ENCODE data around the gene NEURL1B.
"Not testable (repeated sequence)": the region's sequence is repeated elsewhere in the genome, so short reads cannot be mapped to it uniquely, and the experiment has no call there.

NEURL1B gene

GRCh38 chr5:172678362-172678874 lies 37.4 kb downstream of the NEURL1B start:
- DNase-seq (ENCODE audit: low spot score), result not testable (repeated sequence)

- peak; percentile 83 for DNase-seq (ENCODE audit: low spot score)
Observed at GRCh38 chr5:172678902-172679301, 37.8 kb downstream of the NEURL1B start.

DNA sequence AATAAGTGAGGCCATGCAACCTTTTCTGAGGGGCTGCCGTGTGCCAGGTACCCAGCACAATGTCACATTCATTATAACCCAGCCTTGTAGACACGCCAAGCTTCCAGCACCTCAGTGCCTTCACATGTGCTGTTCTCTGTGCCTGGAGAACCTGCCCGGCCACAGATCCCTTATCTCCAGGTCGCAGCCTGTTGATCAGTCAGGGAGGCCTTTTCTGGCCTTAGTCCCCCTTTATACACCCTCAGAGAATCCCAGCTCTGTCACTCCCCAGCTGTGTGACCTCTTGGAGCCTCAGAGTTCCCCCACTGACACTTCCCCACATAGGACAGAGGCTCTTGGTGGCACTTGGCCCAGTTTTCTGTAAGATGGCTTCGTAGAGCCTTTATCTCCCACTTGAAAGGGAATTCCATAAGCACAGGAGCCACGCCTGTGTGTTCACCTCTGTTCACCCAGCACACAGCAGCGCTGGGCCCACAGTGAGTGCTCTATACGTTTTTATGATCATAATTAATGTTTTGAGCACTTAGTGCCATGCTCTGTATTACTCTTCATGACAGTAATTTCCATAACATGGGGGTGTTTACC lies 38.7 kb downstream of the NEURL1B start:
- DNase-seq (ENCODE audit: low spot score), result no peak

DNA sequence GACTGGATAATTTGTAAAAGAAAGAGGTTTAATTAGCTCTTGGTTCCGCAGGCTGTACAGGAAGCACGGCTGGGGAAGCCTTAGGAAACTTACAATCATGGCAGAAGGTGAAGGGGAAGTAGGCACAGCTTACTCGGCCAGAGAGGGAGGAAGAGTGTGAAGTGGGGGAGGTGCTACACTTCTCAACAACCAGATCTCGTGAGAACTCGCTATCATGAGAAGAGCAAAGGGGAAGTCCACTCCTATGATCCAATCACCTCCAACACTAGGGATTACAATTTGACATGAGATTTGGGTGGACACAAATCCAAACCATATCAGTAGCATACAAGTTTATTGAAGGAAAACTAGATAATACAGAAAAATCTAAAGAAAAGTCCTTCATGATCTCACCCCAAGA lies 39.9 kb downstream of the NEURL1B start:
- DNase-seq (ENCODE audit: low spot score), result no peak

DNA sequence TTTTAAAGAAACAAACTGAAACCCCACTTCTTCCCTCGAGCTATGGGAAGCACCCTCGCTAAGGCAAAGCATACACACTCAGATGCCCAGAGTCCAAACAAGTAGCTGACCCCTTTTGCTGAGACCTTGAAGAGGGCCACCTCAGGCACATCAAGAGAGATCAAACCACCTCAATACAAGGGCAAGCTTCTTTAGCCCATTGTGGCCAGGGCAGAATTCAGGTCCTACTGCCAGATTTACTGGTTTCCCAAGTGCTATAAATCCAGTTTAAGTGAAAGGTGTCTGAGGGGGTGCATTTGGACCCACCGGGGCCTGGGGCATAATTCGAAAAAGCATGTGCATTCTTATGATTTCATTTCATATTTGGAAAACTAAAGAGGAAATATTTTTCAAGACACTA lies 40.4 kb downstream of the NEURL1B start:
- DNase-seq (ENCODE audit: low spot score), result no peak

DNA sequence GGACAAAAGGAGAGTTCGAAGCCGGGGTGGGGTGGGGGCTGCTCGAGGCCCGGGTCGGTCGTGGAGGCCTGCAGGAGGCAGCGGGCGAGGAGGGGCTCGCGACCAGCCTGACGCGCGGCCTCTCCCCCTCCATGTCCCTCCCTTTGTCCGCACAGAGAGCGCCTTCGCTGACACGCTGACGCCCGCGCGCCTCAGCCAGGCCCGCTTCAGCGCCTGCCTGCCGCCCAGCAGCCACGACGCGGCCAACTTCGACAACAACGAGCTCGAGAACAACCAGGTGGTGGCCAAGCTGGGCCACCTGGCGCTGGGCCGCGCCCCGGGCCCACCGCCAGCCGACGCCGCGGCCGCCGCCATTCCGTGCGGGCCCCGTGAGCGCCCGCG lies 42.2 kb downstream of the NEURL1B start:
- DNase-seq (ENCODE audit: low spot score), result no peak

- DNase-seq (ENCODE audit: low spot score), result no peak
Observed at GRCh38 chr5:172683645-172684471, 42.8 kb downstream of the NEURL1B start.

- no peak for DNase-seq (ENCODE audit: low spot score)
Observed at GRCh38 chr5:172685091-172685490, 44.0 kb downstream of the NEURL1B start.

DNA sequence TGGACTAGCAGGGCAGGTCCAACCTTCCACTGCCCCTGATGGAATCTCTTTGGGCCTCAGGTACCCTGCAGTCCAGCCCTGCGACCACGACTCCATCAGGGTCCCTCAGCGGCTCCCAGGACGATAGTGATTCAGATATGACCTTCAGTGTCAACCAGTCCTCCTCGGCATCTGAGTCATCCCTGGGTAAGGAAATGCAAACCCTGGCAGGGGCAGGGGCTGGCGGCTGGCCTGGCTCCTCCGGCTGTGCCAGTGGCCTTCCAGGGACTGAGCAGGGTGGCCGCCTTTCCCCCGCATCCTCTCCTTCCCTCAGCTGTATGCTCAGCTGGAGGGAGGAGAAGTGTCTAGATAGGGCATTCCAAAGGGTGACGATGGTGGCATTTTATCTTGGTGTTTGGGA lies 45.0 kb downstream of the NEURL1B start:
- DNase-seq (ENCODE audit: low spot score), result no peak

DNA sequence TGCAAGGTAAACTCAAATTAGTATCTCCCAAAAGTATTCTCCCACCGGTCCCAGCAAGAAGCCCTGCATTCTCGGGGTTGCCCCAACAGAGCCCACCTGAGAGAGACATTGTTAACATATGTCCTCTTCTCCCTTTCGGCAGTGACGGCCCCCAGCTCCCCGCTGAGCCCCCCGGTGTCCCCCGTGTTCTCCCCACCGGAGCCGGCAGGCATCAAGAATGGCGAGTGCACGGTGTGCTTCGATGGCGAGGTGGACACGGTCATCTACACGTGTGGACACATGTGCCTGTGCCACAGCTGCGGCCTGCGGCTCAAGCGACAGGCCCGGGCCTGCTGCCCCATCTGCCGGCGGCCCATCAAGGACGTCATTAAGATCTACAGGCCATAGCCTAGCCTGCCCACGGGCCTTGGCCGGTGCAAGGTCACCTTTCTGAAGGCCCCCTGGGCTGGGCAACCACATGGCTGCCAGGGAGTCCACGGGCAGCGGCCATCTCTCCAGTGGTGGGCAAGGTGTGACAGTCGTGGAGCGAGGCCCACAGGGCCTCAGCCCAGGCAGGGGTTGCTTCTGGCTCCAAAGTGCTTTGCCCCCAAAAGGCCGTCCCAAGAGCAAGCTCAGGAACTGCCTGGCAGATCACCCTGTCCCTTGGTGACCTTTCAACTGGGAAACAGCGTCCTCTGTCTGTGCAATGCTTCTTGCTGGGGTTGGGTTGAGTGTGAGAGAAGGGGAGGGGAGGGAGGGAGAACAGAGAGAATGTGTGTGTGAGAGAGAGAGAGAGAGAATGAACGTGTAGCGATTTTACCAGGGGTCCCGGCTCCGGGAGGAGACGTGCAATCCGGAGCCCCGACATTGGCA lies 45.7 kb downstream of the NEURL1B start:
- no peak for DNase-seq (ENCODE audit: low spot score)

- no peak for DNase-seq (ENCODE audit: low spot score)
Observed at GRCh38 chr5:172687940-172688339, 46.9 kb downstream of the NEURL1B start.

GRCh38 chr5:172688349-172689217 lies 47.5 kb downstream of the NEURL1B start:
- no peak for DNase-seq (ENCODE audit: low spot score)

GRCh38 chr5:172689218-172689572 lies 48.1 kb downstream of the NEURL1B start:
- DNase-seq (ENCODE audit: low spot score), result no peak

- no peak for DNase-seq (ENCODE audit: low spot score)
Observed at GRCh38 chr5:172689801-172690200, 48.7 kb downstream of the NEURL1B start.

DNA sequence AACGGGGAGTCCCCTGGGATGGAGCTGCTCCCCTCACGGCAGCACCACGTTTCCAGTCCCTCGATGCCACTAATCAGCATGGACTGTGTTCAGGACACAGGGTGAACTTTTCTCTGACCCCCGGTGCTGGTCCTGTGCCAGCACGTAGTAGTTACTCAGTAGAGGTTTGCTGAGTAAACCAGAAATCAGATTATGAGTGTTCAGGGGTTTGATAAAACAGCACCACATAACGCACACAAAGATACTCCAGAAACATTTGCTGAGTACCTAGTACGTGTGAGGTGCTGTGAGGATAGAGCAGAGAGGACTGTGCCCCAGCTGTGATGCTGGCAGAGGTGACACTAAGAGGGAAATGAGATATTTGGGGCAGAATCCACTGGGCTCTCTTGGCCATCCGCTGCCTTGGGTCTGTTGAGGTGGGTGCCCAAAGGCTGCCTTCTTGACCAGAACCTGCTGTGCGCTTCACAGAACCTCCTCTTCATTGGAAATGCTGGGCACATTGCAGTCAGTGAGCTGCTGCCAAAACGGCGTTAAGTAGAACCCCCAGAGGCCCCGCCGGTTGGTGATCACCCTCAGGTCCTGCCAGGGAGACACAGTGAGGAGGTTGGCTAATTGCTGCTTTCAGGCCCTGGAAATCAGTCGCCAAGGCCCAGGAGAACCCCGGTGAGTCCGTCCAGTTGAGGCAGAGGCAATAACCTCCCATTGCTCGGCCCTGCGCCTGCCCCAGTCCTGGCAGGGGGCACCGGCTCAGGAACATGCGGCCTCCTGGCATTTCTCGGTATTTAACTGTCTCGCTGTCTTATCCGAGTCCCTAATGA lies 49.4 kb downstream of the NEURL1B start:
- no peak for DNase-seq (ENCODE audit: low spot score)

DNA sequence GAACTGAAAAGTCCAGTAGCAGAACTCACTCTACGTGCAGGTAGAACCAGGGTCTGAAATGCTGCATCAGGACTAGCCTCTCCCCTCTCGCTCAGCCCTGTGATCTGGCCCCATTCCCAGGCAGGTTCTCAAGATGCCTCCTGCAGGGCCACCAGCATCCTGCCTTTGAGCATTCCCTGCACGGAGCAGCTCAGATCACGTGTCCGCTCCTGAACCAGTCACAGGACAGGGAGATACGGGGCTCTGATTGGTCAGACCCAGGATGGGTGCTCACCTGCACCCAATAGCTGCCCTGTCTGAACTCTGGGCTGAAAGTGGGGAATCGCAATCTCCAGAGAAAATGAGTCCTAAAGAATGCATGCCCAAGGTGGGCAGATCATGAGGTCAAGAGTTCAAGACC lies 50.8 kb downstream of the NEURL1B start:
- no peak for DNase-seq (ENCODE audit: low spot score)

- no peak for DNase-seq (ENCODE audit: low spot score)
Observed at GRCh38 chr5:172692451-172692850, 51.4 kb downstream of the NEURL1B start.

GRCh38 chr5:172692981-172693380 lies 51.9 kb downstream of the NEURL1B start:
- no peak for DNase-seq (ENCODE audit: low spot score)

GRCh38 chr5:172694061-172694460 lies 53.0 kb downstream of the NEURL1B start:
- no peak for DNase-seq (ENCODE audit: low spot score)

GRCh38 chr5:172694541-172694940 lies 53.5 kb downstream of the NEURL1B start:
- DNase-seq (ENCODE audit: low spot score), result no peak

Data from pons (tissue), 1 donor.